ENCODE measurements around the gene TMOD2.

DNA sequence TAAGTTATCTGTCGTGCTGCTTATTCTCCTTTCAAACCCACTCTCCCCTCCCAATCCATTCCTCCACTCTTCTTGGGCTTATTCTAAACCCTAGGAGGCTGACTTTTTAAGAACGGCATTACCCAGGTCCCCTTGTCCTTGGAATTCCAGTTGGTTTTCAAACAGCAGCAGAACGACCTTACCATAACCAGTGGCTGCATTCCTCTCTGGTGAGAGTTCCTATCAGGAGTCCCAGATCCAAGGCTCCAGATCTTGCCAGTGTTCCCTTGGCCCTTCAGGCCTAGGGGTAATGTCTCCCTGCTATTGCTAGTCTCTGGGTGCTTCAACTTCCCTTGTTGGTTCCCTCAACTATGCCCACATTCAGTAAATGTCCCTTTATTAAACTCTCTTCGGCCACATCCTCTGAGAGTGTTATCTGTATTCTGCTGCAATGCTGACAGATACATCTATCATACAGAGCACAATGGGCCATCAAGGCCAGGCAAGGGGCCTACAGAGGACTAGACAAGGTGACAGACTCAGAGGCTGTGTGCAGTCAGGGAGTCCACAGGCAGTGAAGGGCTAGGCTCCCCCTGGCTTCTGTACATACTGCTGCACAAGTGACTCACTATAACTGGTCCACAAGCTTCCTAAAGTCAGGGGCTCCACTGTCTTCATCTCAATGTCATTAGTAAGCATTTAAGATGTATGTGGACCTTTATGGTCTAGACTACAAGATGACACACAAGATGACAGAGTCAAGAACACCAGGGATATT lies 24.1 kb upstream of the TMOD2 start:
- TF ChIP-seq POLR2AphosphoS5 (IDR thresholded peaks at IDR 0.05) (no peak), POLR2A (IDR thresholded peaks at IDR 0.05; ENCODE audit: low read depth) (no peak)

Data from esophagus muscularis mucosa (tissue), 2 donors.